ENCODE results near the gene BRAT1.

BRAT1 gene

DNA sequence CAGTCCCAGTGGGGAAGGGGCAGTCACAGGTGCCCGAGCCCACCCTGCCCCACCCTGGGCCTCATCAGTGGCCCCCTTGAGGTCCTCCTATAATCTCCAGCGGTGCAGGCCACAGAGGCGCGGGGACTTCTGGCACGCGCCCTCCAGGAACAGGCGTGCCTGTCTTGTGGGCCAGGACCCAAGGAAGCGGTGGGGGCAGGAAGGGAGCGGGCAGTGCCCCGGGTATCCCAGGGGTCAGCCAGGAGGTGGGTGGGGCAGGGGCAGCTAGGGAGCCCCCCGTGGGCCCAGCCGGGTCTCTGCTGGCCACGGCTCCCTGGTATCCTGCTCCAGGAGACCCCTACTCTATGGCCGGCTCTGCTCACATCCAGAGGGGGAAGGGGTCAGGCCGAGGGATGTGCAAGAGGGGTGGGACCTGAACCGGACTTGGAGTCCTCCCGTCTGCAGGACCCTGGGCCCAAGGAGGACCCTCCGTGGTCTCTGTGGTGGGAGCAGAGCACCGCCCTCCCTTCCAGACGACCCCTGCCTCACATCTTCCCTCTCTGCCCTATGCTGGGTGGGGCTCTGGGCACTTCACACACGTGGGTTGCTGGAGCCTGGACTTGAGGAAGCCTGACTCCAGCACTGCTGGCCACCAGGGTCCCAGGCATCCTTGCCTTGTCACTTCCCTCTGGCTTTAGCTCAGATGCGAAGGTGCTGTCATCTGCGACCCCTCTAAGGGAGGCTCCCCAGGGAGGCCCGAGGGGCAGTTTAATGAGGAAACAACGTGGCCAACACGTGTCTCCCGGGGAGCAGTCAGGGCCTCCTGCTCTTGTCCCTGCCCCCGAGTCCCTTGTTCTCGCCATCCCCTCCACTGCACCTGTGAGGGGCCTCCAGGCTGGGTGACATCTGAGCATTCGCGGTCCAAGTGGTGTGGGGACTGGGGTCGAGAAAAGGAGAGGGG, 60.9 kb downstream of the BRAT1 start:
- DNase-seq: no peak

DNA sequence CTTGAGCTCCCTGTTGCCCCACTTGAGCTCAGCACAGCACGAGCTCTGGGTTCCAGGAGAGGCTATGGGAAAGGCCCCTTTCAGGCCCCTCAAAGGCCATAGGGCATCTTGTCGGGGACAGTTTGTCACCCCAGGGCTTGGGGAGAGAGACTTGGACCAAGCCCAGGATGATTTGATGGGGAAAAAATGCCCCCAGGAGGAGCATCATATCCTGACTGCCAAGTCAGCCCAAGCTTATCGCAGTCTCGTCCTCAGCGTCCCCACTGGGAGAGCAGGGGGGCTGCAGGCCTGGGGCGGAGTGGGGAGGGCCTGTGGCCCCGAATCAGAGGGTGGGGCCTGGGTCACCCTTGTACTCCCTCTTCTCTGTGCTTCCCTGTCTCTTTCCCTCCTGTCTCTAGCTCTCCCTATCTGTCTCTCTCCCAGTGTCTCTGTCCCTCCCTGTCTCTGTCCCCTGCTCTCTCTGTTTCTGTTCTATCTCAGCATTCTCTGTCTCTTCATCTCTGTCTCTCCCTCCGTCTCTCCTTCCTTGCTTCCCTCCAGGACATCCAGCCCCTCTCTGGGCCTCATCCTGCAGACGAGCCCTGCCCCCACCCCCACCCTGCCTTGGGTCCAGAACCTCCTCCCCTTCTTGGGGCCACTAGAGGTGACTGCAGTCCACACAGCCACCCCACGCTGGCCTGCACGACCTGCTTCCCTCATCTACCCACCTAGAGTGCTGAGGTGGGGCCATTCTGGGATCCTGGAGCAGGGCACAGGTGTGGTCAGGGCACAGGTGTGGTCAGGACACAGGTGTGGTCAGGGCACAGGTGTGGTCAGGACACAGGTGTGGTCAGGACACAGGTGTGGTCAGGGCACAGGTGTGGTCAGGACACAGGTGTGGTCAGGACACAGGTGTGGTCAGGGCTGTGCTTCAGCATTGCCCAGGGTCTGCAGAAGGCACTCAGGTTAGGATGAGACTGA, 61.8 kb downstream of the BRAT1 start:
- DNase-seq: no peak

DNA sequence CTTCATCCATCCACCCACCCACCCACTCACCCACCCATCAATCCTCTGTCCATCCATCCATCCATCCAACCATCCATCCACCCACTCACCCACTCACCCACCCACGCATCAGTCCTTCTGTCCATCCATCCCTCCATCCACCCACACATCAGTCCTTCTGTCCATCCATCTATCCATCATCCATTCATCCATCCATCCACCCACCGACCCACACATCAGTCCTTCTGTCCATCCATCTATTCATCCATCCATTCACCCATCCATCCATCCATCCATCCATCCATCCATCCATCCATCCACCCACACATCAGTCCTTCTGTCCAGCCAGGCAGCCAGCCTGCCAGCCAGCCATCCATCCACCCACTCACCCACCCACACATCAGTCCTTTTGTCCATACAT, 63.3 kb downstream of the BRAT1 start:
- DNase-seq: no peak

DNA sequence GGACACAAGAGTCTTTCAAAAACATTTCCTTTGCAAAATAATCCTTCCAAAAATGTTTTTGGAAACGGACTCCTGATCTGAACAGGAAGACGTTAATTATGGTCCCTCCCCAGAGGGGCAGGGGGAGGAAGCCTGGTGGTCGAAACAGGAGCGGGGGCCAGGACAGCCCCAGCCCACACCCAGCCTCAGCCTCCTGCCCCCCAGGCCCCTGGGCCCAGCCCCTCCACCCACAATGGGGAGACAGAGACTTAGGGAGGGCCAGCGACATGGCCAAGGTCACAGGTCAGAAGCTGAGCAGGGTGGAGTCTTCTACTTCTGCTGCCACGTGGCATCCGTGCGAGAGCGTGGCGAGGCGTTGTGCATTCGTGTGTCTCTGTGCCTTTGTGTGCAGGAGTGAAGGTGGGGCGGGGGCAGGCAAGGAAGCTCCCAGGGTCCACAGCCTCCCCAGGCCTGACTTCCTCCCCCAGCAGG, 65.1 kb downstream of the BRAT1 start:
- DNase-seq: no peak

DNA sequence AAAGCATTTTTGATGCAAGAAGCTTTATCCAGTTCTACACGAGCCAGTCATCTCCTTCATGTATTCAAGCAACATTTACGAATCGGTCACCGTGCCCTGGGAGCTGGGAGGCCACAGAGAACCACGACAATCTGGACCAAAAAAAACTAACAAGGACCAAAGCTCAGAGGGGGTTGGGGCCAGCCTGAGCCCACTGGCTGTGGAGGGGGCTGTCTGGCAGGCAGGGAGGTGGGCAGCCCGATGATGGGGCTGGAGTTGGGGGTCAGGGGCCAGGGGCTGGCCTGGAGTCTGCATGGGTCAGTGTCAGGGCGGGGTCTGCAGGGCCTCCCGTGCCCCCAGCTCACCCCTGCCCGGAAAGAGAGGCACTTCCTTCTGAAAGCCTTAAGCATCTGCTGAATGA, 66.6 kb downstream of the BRAT1 start:
- DNase-seq: no peak

DNA sequence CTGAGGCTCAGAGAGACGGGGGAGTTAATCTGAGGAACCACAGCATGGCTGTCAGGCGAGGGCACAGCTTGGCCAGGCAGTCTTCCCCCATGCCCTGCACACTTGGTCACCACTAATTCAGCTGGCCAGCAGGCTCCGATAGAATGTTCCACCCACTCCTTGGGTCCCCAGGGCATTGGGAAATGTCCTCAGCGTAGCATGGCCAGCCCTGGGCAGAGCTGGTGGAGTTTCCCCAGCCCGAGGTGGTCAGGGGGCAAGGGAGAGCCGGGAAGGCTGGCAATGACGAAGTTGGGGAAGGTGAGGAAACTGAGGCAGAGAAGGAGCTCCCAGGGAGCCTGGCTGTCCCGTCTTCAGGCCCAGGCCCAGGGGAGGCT, 67.1 kb downstream of the BRAT1 start:
- no peak for DNase-seq

All from SHP77 (cell line).